Colonic mucosa (tissue), 4 donors: ENCODE data around the gene CWC27. TPM values are rescaled to one million over a fixed set of nuclear protein-coding genes. Genes with fewer than 3 reads are reported as not detected.

ENCODE experiments used
- DNase-seq: peaks from one replicate; pipeline ENCODE4 v3.0.0-alpha.2; 2020
- H3K27ac ChIP-seq: fragments of 200-600 bp; one replicate; pipeline ENCODE4 v1.8.0; 2021
- H3K27me3 ChIP-seq: fragments of 200-600 bp; one replicate; pipeline ENCODE4 v1.8.0; 2021
- H3K36me3 ChIP-seq: fragments of 200-600 bp; one replicate; pipeline ENCODE4 v1.8.0; 2021
- H3K4me1 ChIP-seq: fragments of 200-600 bp; one replicate; pipeline ENCODE4 v1.8.0; 2021; ENCODE audit warnings: mild to moderate bottlenecking
- H3K4me3 ChIP-seq: fragments of 200-600 bp; one replicate; pipeline ENCODE4 v1.8.0; 2021
- H3K9ac ChIP-seq, 2 donors: one replicate each; pipeline ENCODE4 v1.7.0; 2013; ENCODE audit warnings: control low read depth in 2 of 2, low read depth in 2 of 2, low read length in 2 of 2
- H3K9me3 ChIP-seq: fragments of 200-600 bp; one replicate; pipeline ENCODE4 v1.8.0; 2021
- intact Hi-C: fragments of 100-400 bp; cut with DNase I; formaldehyde crosslinking; loops from one replicate; pipeline ENCODE4 v1.14.1; 2022
- total RNA-seq, 2 donors: library from RNA; stranded (reverse); fragmentation: NEBNext Ultra II Directional in 1 of 2; extraction: Animal tissue kit (Norgen Biotek cat#: 25700) in 1 of 2; gene quantifications; one replicate each; pipeline ENCODE4 v1.2.1, GENCODE V29; 2021
- TF ChIP-seq, protein P1 (sequence below): fragments of 200-600 bp; IDR thresholded peaks from one replicate; pipeline ENCODE4 v1.8.0; 2022; ENCODE audit warnings: antibody characterized with exemption, mild to moderate bottlenecking
- donor health status: healthy.
- donor health status: DM: no; HTN: no; CAD: no.
- donor health status: DM: no; HTN: no; CAD: no.

The CWC27 gene
- total RNA-seq, 2 donors from 2014 or later: 18.3 to 22.6 TPM

- Histone ChIP-seq H3K27me3 (no peaks in the 10 kb centered on the region), H3K4me1 (no peaks in the 10 kb centered on the region), H3K4me3 (no peak overlapping the region), H3K27ac (no peak overlapping the region), H3K36me3 (no peaks in the 10 kb centered on the region), H3K9ac (no peak overlapping the region), H3K9me3 (no peaks in the 10 kb centered on the region)
- intact Hi-C loops: no loop called here
- DNase-seq: no peak
- TF ChIP-seq, protein P1, sequence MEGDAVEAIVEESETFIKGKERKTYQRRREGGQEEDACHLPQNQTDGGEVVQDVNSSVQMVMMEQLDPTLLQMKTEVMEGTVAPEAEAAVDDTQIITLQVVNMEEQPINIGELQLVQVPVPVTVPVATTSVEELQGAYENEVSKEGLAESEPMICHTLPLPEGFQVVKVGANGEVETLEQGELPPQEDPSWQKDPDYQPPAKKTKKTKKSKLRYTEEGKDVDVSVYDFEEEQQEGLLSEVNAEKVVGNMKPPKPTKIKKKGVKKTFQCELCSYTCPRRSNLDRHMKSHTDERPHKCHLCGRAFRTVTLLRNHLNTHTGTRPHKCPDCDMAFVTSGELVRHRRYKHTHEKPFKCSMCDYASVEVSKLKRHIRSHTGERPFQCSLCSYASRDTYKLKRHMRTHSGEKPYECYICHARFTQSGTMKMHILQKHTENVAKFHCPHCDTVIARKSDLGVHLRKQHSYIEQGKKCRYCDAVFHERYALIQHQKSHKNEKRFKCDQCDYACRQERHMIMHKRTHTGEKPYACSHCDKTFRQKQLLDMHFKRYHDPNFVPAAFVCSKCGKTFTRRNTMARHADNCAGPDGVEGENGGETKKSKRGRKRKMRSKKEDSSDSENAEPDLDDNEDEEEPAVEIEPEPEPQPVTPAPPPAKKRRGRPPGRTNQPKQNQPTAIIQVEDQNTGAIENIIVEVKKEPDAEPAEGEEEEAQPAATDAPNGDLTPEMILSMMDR: no peak
Measured at GRCh38 chr5:64794053-64794770, 25.5 kb downstream of the CWC27 start.

DNA sequence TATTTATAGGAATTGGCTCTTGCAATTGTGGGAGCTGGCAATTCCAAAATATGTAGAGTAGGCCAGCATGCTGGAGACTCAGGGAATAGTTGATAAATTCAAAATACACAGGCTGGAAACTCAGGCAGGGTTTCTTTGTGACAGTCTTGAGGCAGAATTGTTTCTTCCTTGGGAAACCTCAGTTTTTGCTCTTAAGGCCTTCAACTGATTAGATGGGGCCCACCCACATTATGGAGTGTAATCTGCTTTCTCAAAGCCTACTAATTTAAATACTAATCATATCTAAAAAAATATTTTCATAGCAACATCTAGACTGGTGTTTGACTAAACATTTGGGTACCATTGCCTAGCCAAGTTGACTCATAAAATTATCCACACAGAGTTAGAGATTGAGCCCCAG is 27.6 kb downstream of the CWC27 start:
- no peaks in the 10 kb centered on the region for H3K9me3 ChIP-seq
- no peak overlapping the region for H3K9ac ChIP-seq
- H3K36me3 ChIP-seq: no peaks in the 10 kb centered on the region
- no peak for DNase-seq
- H3K27ac ChIP-seq: no peak overlapping the region
- H3K27me3 ChIP-seq: no peaks in the 10 kb centered on the region
- no peak overlapping the region for H3K4me3 ChIP-seq
- TF ChIP-seq, protein P1: no peak
- no peaks in the 10 kb centered on the region for H3K4me1 ChIP-seq
- intact Hi-C loops: no loop called here

GRCh38 chr5:64800926-64801325 is 32.2 kb downstream of the CWC27 start:
- intact Hi-C loops: loop anchor here (10.0 kb wide), 1 partner anchor 234 kb away; no protein-coding TSS in a partner anchor
- no peak for DNase-seq
- Histone ChIP-seq H3K27ac (no peak overlapping the region), H3K9me3 (no peaks in the 10 kb centered on the region), H3K36me3 (no peaks in the 10 kb centered on the region), H3K27me3 (no peaks in the 10 kb centered on the region), H3K9ac (no peak overlapping the region), H3K4me3 (no peak overlapping the region), H3K4me1 (no peaks in the 10 kb centered on the region)
- TF ChIP-seq, protein P1: no peak

DNA sequence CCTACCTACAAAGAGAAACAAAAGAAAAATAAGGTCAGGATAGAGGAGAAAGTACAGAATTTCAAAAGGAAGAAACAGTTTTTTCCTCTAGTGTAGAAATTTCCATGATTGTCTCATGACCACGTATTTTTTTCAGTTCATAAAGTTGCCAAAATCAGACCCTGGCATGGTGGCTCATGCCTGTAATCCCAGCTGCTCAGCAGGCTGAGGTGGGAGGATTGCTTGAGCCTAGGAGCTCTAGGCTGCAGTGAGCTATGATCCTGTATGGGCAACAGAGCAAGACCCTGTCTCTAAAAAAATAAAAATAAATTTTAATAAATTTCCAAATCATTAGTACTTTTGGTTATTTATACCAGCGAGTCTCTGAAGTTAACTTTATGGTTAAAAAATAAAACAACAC is 37.8 kb downstream of the CWC27 start:
- TF ChIP-seq, protein P1: no peak
- DNase-seq: no peak
- Histone ChIP-seq H3K9ac (no peak overlapping the region), H3K27me3 (no peaks in the 10 kb centered on the region), H3K27ac (no peak overlapping the region), H3K9me3 (no peaks in the 10 kb centered on the region), H3K4me1 (no peaks in the 10 kb centered on the region), H3K4me3 (no peak overlapping the region), H3K36me3 (no peaks in the 10 kb centered on the region)
- intact Hi-C loops: loop anchor here (10.0 kb wide), 1 partner anchor 228 kb away; no protein-coding TSS in a partner anchor

DNA sequence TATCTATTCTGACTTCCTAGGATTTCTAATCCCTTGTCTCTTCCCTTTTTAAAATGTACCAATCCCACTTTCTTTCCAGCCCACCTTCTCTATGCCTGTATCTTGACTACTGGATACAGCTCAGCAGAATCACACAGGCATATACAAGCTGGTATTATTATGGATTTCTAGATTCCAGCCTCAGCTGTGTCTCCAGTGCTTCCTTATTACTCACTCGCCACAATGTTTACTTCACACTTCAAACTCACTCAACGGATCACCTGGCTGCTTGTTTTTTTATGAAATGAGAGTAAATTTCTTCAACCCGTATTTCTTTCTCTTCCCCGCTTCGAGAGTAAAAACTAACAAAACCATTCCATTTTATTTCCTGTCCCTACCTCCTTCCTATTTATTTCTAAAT is 38.8 kb downstream of the CWC27 start:
- Histone ChIP-seq H3K36me3 (no peaks in the 10 kb centered on the region), H3K4me1 (no peaks in the 10 kb centered on the region), H3K27ac (no peak overlapping the region), H3K4me3 (no peak overlapping the region), H3K9me3 (no peaks in the 10 kb centered on the region), H3K27me3 (no peaks in the 10 kb centered on the region), H3K9ac (no peak overlapping the region)
- TF ChIP-seq, protein P1: no peak
- DNase-seq: no peak
- intact Hi-C loops: loop anchor here (10.0 kb wide), 1 partner anchor 227 kb away; no protein-coding TSS in a partner anchor
